Vagina (tissue), 2 donors: ENCODE results near the gene SLC35F1.

Source experiments
- POLR2AphosphoS5 ChIP-seq, 2 donors: sonication (generic); formaldehyde crosslinking; IDR thresholded peaks; one replicate each; pipeline ENCODE4 v1.9.0; 2017; ENCODE audit warnings: antibody characterized with exemption in 2 of 2, mild to moderate bottlenecking in 2 of 2, low read depth in 1 of 2; ENCODE audit not compliant: insufficient read depth in 1 of 2
- TF ChIP-seq, protein P1 (sequence below), 3 experiments: fragments of 450-650 bp in 2 of 3; fragments of 200-600 bp in 1 of 3; sonication (generic) in 1 of 3; IDR thresholded peaks; one replicate each; pipeline ENCODE4 v1.5.1; 2017 to 2019; ENCODE audit warnings: antibody characterized with exemption in 3 of 3, mild to moderate bottlenecking in 2 of 3, moderate library complexity in 2 of 3

- TF ChIP-seq, protein P1, sequence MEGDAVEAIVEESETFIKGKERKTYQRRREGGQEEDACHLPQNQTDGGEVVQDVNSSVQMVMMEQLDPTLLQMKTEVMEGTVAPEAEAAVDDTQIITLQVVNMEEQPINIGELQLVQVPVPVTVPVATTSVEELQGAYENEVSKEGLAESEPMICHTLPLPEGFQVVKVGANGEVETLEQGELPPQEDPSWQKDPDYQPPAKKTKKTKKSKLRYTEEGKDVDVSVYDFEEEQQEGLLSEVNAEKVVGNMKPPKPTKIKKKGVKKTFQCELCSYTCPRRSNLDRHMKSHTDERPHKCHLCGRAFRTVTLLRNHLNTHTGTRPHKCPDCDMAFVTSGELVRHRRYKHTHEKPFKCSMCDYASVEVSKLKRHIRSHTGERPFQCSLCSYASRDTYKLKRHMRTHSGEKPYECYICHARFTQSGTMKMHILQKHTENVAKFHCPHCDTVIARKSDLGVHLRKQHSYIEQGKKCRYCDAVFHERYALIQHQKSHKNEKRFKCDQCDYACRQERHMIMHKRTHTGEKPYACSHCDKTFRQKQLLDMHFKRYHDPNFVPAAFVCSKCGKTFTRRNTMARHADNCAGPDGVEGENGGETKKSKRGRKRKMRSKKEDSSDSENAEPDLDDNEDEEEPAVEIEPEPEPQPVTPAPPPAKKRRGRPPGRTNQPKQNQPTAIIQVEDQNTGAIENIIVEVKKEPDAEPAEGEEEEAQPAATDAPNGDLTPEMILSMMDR (IDR thresholded peaks at IDR 0.05) = no peak
- no peak for TF ChIP-seq POLR2AphosphoS5 (IDR thresholded peaks at IDR 0.05; ENCODE audit: insufficient read depth in 1 of 2, low read depth in 1 of 2)
These were observed 179.1 kb downstream of the SLC35F1 start for GRCh38 chr6:118086159-118086558.
